Measurements from ENCODE around the gene SLC16A7.

Gene SLC16A7

DNA sequence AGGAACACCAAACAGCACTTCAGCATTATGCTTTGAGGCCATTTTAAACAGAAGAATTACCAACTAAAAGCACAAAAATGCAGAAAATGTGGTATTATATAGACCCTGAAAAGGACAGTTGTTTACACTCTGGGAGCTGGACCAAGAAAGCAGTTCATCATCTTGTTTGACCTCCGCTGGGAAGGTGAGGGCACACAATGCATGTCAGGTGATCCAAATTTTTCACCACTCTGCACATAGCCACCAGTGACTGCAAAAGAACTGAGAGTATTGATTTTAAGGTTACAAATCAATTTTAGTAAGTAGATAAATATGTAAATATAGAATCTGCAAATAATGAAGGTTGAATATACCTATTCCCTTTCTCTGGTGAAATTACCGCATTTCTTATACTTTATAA is 119.6 kb downstream of the SLC16A7 start:
- no peak overlapping the region for H3K4me2 ChIP-seq (ENCODE audit: low read length)
- H3K4ac ChIP-seq (ENCODE audit: low read depth, low read length), result no peak overlapping the region
- H2BK5ac ChIP-seq (ENCODE audit: low read depth, low read length, poor library complexity), result no peak overlapping the region
- no peaks in the 10 kb centered on the region for H3K36me3 ChIP-seq (ENCODE audit: control insufficient read depth in 1 of 2, insufficient read depth in 2 of 2, low read length in 2 of 2)
- no peak overlapping the region for H4K12ac ChIP-seq (ENCODE audit: low read depth, low read length)
- H3K27me3 ChIP-seq (ENCODE audit: insufficient read depth, low read length), result no peaks in the 10 kb centered on the region
- no peak overlapping the region for H2BK120ac ChIP-seq (ENCODE audit: insufficient read depth, low read length, poor library complexity)
- H3K27ac ChIP-seq (ENCODE audit: low read depth, low read length), result no peak overlapping the region
- no peaks in the 10 kb centered on the region for H3K79me1 ChIP-seq (ENCODE audit: low read length)
- DNase-seq, result no peak
- no peaks in the 10 kb centered on the region for H3K4me1 ChIP-seq (ENCODE audit: control insufficient read depth in 1 of 2, insufficient read depth in 2 of 2, low read length in 2 of 2)
- no peak overlapping the region for H4K91ac ChIP-seq (ENCODE audit: low read depth, low read length)
- no peak overlapping the region for H4K8ac ChIP-seq (ENCODE audit: low read depth, low read length)
- no peak overlapping the region for H3K18ac ChIP-seq (ENCODE audit: low read length)
- no peak overlapping the region for H3K23ac ChIP-seq (ENCODE audit: low read length)
- no peak overlapping the region for H2AK5ac ChIP-seq (ENCODE audit: low read length)
- H3K9me3 ChIP-seq (ENCODE audit: insufficient read depth, low read depth, low read length), result no peaks in the 10 kb centered on the region
- no peak overlapping the region for H2BK12ac ChIP-seq (ENCODE audit: low read length)
- H3K4me3 ChIP-seq (ENCODE audit: low read depth, low read length), result no peak overlapping the region
- H3K9ac ChIP-seq (ENCODE audit: low read length), result no peak overlapping the region
- H3K79me2 ChIP-seq (ENCODE audit: control insufficient read depth, insufficient read depth, low read length, poor library complexity), result no peaks in the 10 kb centered on the region
- no peak overlapping the region for H3K14ac ChIP-seq (ENCODE audit: low read length)
- H2AFZ ChIP-seq (ENCODE audit: insufficient read depth, low read length, poor library complexity), result no peak overlapping the region
- WGBS (ENCODE audit: extremely low coverage, insufficient coverage, insufficient read length), result no CpG with 5 or more reads among the region's 2 CpGs

DNA sequence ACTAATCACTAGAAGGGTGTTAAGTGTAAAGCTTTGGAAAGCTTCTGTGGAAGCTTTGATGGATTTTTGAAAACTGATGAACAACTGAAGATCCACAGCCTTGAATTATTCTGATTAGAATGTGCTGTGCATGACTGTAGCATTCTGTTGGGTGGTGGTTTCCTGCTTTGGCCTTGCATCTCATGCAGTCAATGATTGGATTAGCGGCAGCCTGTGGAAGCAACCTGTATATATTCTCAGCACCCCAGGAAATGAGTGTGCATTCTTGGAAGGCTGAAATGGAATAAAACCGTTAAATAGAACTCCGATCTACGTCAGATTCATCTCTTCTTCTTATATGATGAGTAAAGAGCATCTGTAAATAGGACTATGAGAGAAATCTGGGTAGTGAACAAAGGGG is 120.2 kb downstream of the SLC16A7 start:
- Histone ChIP-seq H3K79me1 (ENCODE audit: low read length) (no peaks in the 10 kb centered on the region), H3K4ac (ENCODE audit: low read depth, low read length) (no peak overlapping the region), H3K4me1 (ENCODE audit: control insufficient read depth in 1 of 2, insufficient read depth in 2 of 2, low read length in 2 of 2) (no peaks in the 10 kb centered on the region), H4K91ac (ENCODE audit: low read depth, low read length) (no peak overlapping the region), H3K36me3 (ENCODE audit: control insufficient read depth in 1 of 2, insufficient read depth in 2 of 2, low read length in 2 of 2) (no peaks in the 10 kb centered on the region), H4K8ac (ENCODE audit: low read depth, low read length) (no peak overlapping the region), H3K79me2 (ENCODE audit: control insufficient read depth, insufficient read depth, low read length, poor library complexity) (no peaks in the 10 kb centered on the region), H3K9me3 (ENCODE audit: insufficient read depth, low read depth, low read length) (no peaks in the 10 kb centered on the region), H3K14ac (ENCODE audit: low read length) (no peak overlapping the region), H4K12ac (ENCODE audit: low read depth, low read length) (no peak overlapping the region), H3K27ac (ENCODE audit: low read depth, low read length) (no peak overlapping the region), H3K4me3 (ENCODE audit: low read depth, low read length) (no peak overlapping the region), H2BK120ac (ENCODE audit: insufficient read depth, low read length, poor library complexity) (no peak overlapping the region), H3K4me2 (ENCODE audit: low read length) (no peak overlapping the region), H3K18ac (ENCODE audit: low read length) (no peak overlapping the region), H3K27me3 (ENCODE audit: insufficient read depth, low read length) (no peaks in the 10 kb centered on the region), H3K23ac (ENCODE audit: low read length) (no peak overlapping the region), H2BK12ac (ENCODE audit: low read length) (no peak overlapping the region), H3K9ac (ENCODE audit: low read length) (no peak overlapping the region), H2AK5ac (ENCODE audit: low read length) (no peak overlapping the region), H2AFZ (ENCODE audit: insufficient read depth, low read length, poor library complexity) (no peak overlapping the region), H2BK5ac (ENCODE audit: low read depth, low read length, poor library complexity) (no peak overlapping the region)
- DNase-seq, result no peak
- WGBS (ENCODE audit: extremely low coverage, insufficient coverage, insufficient read length), result no CpG with 5 or more reads among the region's 4 CpGs

- no peak overlapping the region for H3K9ac ChIP-seq (ENCODE audit: low read length)
Observed at GRCh38 chr12:59717436-59717835, 121.6 kb downstream of the SLC16A7 start.

GRCh38 chr12:59719701-59720100 is 123.9 kb downstream of the SLC16A7 start:
- WGBS (ENCODE audit: extremely low coverage, insufficient coverage, insufficient read length), result no CpG with 5 or more reads among the region's 2 CpGs
- H3K27me3 ChIP-seq (ENCODE audit: insufficient read depth, low read length), result no peaks in the 10 kb centered on the region
- H3K9me3 ChIP-seq (ENCODE audit: insufficient read depth, low read depth, low read length), result no peaks in the 10 kb centered on the region
- no peak overlapping the region for H4K91ac ChIP-seq (ENCODE audit: low read depth, low read length)
- no peak overlapping the region for H3K27ac ChIP-seq (ENCODE audit: low read depth, low read length)
- H2BK120ac ChIP-seq (ENCODE audit: insufficient read depth, low read length, poor library complexity), result no peak overlapping the region
- H4K8ac ChIP-seq (ENCODE audit: low read depth, low read length), result no peak overlapping the region
- H3K18ac ChIP-seq (ENCODE audit: low read length), result no peak overlapping the region
- H3K14ac ChIP-seq (ENCODE audit: low read length), result no peak overlapping the region
- H3K4me1 ChIP-seq (ENCODE audit: control insufficient read depth in 1 of 2, insufficient read depth in 2 of 2, low read length in 2 of 2), result no peaks in the 10 kb centered on the region
- H2BK12ac ChIP-seq (ENCODE audit: low read length), result no peak overlapping the region
- no peak overlapping the region for H3K4me2 ChIP-seq (ENCODE audit: low read length)
- H2AK5ac ChIP-seq (ENCODE audit: low read length), result no peak overlapping the region
- H3K36me3 ChIP-seq (ENCODE audit: control insufficient read depth in 1 of 2, insufficient read depth in 2 of 2, low read length in 2 of 2), result no peaks in the 10 kb centered on the region
- no peak overlapping the region for H3K4me3 ChIP-seq (ENCODE audit: low read depth, low read length)
- no peak overlapping the region for H3K23ac ChIP-seq (ENCODE audit: low read length)
- H3K4ac ChIP-seq (ENCODE audit: low read depth, low read length), result no peak overlapping the region
- H4K12ac ChIP-seq (ENCODE audit: low read depth, low read length), result no peak overlapping the region
- no peaks in the 10 kb centered on the region for H3K79me1 ChIP-seq (ENCODE audit: low read length)
- H2BK5ac ChIP-seq (ENCODE audit: low read depth, low read length, poor library complexity), result no peak overlapping the region
- H3K79me2 ChIP-seq (ENCODE audit: control insufficient read depth, insufficient read depth, low read length, poor library complexity), result no peaks in the 10 kb centered on the region
- no peak for DNase-seq
- no peak overlapping the region for H3K9ac ChIP-seq (ENCODE audit: low read length)
- H2AFZ ChIP-seq (ENCODE audit: insufficient read depth, low read length, poor library complexity), result no peak overlapping the region

More at GRCh38 chr12:59717436-59717835, 121.6 kb downstream of the SLC16A7 start:
- H3K36me3 ChIP-seq (ENCODE audit: control insufficient read depth in 1 of 2, insufficient read depth in 2 of 2, low read length in 2 of 2), result no peaks in the 10 kb centered on the region
- no peak overlapping the region for H4K91ac ChIP-seq (ENCODE audit: low read depth, low read length)
- no peak overlapping the region for H3K4me3 ChIP-seq (ENCODE audit: low read depth, low read length)
- no peak overlapping the region for H2AFZ ChIP-seq (ENCODE audit: insufficient read depth, low read length, poor library complexity)
- H2BK120ac ChIP-seq (ENCODE audit: insufficient read depth, low read length, poor library complexity), result no peak overlapping the region
- no peaks in the 10 kb centered on the region for H3K27me3 ChIP-seq (ENCODE audit: insufficient read depth, low read length)
- no peak overlapping the region for H3K14ac ChIP-seq (ENCODE audit: low read length)
- H4K12ac ChIP-seq (ENCODE audit: low read depth, low read length), result no peak overlapping the region
- H3K79me2 ChIP-seq (ENCODE audit: control insufficient read depth, insufficient read depth, low read length, poor library complexity), result no peaks in the 10 kb centered on the region
- no peak overlapping the region for H3K23ac ChIP-seq (ENCODE audit: low read length)
- WGBS (ENCODE audit: extremely low coverage, insufficient coverage, insufficient read length), result no CpG with 5 or more reads among the region's 2 CpGs
- no peaks in the 10 kb centered on the region for H3K4me1 ChIP-seq (ENCODE audit: control insufficient read depth in 1 of 2, insufficient read depth in 2 of 2, low read length in 2 of 2)
- H4K8ac ChIP-seq (ENCODE audit: low read depth, low read length), result no peak overlapping the region
- H3K4me2 ChIP-seq (ENCODE audit: low read length), result no peak overlapping the region
- H3K4ac ChIP-seq (ENCODE audit: low read depth, low read length), result no peak overlapping the region
- H3K27ac ChIP-seq (ENCODE audit: low read depth, low read length), result no peak overlapping the region
- no peak for DNase-seq
- no peak overlapping the region for H2AK5ac ChIP-seq (ENCODE audit: low read length)
- no peak overlapping the region for H2BK5ac ChIP-seq (ENCODE audit: low read depth, low read length, poor library complexity)
- H2BK12ac ChIP-seq (ENCODE audit: low read length), result no peak overlapping the region
- no peaks in the 10 kb centered on the region for H3K79me1 ChIP-seq (ENCODE audit: low read length)
- H3K9me3 ChIP-seq (ENCODE audit: insufficient read depth, low read depth, low read length), result no peaks in the 10 kb centered on the region
- no peak overlapping the region for H3K18ac ChIP-seq (ENCODE audit: low read length)
